Type B pancreatic cell (in vitro differentiated cells): ENCODE results near the gene GRK5. TPM values are rescaled to one million over a fixed set of nuclear protein-coding genes. Genes with fewer than 3 reads are reported as not detected.

Experiments used
- DNase-seq: peaks from one replicate; pipeline ENCODE4 v3.0.0; 2021; ENCODE audit warnings: mixed read lengths; ENCODE audit not compliant: unreplicated experiment; ENCODE audit errors: extremely low spot score
- H3K27ac Mint-ChIP-seq: 2 replicates; pipeline ENCODE4 v1.8.0; 2021; ENCODE audit warnings: mild to moderate bottlenecking, mixed read lengths
- H3K27me3 Mint-ChIP-seq: 2 replicates; pipeline ENCODE4 v1.8.0; 2021; ENCODE audit warnings: mixed read lengths
- H3K36me3 Mint-ChIP-seq: 2 replicates; pipeline ENCODE4 v1.8.0; 2021; ENCODE audit warnings: mixed read lengths
- H3K4me1 Mint-ChIP-seq: one replicate; pipeline ENCODE4 v1.8.0; 2021; ENCODE audit warnings: mixed read lengths; ENCODE audit not compliant: unreplicated experiment
- H3K4me3 Mint-ChIP-seq: 2 replicates; pipeline ENCODE4 v1.8.0; 2021; ENCODE audit warnings: mild to moderate bottlenecking, mixed read lengths
- H3K9me3 Mint-ChIP-seq: 2 replicates; pipeline ENCODE4 v1.8.0; 2021; ENCODE audit warnings: mixed read lengths
- total RNA-seq: library from RNA; stranded (reverse); gene quantifications from 2 replicates; pipeline ENCODE4 v1.2.1, GENCODE V29; 2021; ENCODE audit warnings: low replicate concordance
- TF ChIP-seq, protein P1 (sequence below): fragments of 200-600 bp; sonication (generic); conservative IDR thresholded peaks from 2 replicates; pipeline ENCODE4 v1.5.0; 2021; ENCODE audit warnings: antibody characterized with exemption, mild to moderate bottlenecking

The GRK5 gene
- total RNA-seq, 1 donor from 2014 or later, result 24.8 TPM

DNA sequence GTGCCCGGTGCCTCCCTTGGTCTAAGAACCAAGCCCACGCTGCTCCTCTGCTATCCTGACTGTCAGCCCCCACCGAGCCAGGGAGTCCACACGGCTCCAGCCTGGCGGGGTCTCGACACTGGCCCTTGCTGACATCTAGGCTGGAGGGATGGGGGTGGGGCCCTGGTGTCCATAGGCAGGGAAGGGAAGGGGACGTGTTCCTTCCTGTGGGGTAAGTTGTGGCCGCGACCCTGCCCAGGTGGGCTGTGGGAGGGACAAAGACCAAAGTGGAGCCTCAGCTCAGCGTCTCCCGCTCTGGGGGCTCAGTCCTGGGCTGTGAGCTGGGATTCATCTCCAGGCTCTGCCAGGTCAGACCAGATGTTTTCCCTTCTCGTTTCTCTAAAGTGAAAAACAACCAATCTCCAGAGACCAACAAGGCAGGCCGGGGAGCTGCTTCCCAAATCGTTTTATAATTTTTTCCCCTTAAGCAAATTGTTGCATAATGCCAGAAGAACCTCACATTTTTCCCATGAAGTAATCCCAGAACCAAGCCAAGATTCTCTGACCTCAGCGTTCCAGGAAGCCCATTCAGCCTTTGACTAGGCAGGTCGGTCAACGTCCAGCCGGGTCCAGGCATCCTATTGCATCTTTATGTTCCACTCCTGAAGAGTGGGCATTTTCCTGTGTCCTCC, 233.9 kb downstream of the GRK5 start:
- TF ChIP-seq, protein P1, sequence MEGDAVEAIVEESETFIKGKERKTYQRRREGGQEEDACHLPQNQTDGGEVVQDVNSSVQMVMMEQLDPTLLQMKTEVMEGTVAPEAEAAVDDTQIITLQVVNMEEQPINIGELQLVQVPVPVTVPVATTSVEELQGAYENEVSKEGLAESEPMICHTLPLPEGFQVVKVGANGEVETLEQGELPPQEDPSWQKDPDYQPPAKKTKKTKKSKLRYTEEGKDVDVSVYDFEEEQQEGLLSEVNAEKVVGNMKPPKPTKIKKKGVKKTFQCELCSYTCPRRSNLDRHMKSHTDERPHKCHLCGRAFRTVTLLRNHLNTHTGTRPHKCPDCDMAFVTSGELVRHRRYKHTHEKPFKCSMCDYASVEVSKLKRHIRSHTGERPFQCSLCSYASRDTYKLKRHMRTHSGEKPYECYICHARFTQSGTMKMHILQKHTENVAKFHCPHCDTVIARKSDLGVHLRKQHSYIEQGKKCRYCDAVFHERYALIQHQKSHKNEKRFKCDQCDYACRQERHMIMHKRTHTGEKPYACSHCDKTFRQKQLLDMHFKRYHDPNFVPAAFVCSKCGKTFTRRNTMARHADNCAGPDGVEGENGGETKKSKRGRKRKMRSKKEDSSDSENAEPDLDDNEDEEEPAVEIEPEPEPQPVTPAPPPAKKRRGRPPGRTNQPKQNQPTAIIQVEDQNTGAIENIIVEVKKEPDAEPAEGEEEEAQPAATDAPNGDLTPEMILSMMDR, result no peak
- H3K27me3 Mint-ChIP-seq, result no peaks in the 10 kb centered on the region
- H3K36me3 Mint-ChIP-seq, result peaks cover 8% of the 10 kb centered on the region
- peaks cover 17% of the 10 kb centered on the region for H3K4me1 Mint-ChIP-seq
- no peak overlapping the region for H3K27ac Mint-ChIP-seq
- H3K9me3 Mint-ChIP-seq, result no peaks in the 10 kb centered on the region
- H3K4me3 Mint-ChIP-seq, result no peak overlapping the region
- no peak for DNase-seq

DNA sequence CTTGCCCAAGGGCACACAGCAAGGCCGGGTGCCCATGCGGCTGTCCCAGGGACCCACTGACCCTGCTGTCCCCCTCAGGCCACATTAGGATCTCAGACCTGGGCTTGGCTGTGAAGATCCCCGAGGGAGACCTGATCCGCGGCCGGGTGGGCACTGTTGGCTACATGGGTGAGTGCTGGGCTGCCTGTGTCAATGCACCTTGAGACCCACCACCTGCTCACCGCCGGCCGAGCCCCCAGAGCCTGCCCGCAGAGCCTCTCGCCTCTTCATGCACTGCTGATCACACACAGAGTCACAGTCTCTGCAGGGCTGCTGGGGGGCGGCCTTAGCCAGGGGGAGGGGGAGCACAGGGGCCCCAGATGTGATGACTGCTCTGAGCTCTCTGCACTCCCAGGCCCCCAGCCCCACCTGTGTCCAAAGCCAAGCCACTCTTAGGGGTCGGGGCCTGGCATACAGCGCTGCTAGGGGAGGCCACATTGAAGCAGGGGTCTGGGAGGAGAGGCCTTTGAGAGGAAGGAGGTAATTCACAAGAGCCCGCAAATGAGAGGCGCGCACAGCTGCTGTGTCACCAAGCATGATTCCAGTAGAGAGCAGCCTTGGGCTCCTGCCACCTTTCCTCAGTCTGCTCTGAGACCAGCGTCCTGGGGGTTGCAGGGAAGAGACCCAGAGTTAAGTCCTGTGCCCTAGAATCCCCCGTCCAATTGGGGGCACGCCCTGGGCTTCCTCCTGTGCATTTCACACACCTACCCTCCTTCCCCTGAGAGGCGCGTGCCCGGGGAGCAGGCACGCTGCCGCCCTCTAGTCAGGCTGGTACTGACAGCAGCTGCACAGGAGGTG, 234.8 kb downstream of the GRK5 start:
- no peak overlapping the region for H3K27ac Mint-ChIP-seq
- TF ChIP-seq, protein P1, result no peak
- peaks cover 18% of the 10 kb centered on the region for H3K4me1 Mint-ChIP-seq
- H3K27me3 Mint-ChIP-seq, result no peaks in the 10 kb centered on the region
- no peak overlapping the region for H3K4me3 Mint-ChIP-seq
- H3K9me3 Mint-ChIP-seq, result no peaks in the 10 kb centered on the region
- H3K36me3 Mint-ChIP-seq, result peaks cover 8% of the 10 kb centered on the region
- no peak for DNase-seq

DNA sequence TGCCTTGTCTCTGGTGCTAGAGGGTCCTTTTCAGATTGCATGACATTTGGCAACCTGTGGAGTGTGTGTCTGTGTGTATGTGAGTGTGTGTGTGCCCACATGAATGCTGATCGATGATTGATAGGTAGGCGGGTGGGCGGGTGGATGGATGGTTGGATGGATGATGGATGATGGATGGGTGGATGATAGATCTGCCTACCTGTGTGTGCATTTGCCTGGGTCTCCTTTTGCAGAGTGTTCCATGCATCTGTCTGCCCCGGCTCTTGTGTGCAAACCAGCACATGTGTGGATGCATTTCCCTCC, 235.3 kb downstream of the GRK5 start:
- no peak overlapping the region for H3K4me3 Mint-ChIP-seq
- no peak for DNase-seq
- no peak overlapping the region for H3K27ac Mint-ChIP-seq
- H3K4me1 Mint-ChIP-seq, result peaks cover 20% of the 10 kb centered on the region
- H3K27me3 Mint-ChIP-seq, result no peaks in the 10 kb centered on the region
- H3K9me3 Mint-ChIP-seq, result no peaks in the 10 kb centered on the region
- TF ChIP-seq, protein P1, result no peak
- H3K36me3 Mint-ChIP-seq, result peaks cover 8% of the 10 kb centered on the region

DNA sequence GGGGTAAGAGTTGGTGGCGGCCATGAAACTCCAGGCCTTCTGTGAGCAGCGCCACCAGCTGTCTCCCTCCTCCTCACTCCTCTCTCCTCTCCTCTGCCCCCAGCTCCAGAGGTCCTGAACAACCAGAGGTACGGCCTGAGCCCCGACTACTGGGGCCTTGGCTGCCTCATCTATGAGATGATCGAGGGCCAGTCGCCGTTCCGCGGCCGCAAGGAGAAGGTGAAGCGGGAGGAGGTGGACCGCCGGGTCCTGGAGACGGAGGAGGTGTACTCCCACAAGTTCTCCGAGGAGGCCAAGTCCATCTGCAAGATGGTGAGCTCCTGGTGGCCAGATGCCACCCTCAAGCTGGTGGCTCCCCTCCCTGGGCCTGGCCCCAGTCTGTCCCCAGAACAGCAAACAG, 236.1 kb downstream of the GRK5 start:
- Mint-ChIP-seq H3K27ac (no peak overlapping the region), H3K36me3 (peaks cover 3% of the 10 kb centered on the region), H3K4me3 (no peak overlapping the region), H3K9me3 (no peaks in the 10 kb centered on the region), H3K4me1 (peaks cover 20% of the 10 kb centered on the region), H3K27me3 (no peaks in the 10 kb centered on the region)
- TF ChIP-seq, protein P1, result no peak
- DNase-seq, result no peak

DNA sequence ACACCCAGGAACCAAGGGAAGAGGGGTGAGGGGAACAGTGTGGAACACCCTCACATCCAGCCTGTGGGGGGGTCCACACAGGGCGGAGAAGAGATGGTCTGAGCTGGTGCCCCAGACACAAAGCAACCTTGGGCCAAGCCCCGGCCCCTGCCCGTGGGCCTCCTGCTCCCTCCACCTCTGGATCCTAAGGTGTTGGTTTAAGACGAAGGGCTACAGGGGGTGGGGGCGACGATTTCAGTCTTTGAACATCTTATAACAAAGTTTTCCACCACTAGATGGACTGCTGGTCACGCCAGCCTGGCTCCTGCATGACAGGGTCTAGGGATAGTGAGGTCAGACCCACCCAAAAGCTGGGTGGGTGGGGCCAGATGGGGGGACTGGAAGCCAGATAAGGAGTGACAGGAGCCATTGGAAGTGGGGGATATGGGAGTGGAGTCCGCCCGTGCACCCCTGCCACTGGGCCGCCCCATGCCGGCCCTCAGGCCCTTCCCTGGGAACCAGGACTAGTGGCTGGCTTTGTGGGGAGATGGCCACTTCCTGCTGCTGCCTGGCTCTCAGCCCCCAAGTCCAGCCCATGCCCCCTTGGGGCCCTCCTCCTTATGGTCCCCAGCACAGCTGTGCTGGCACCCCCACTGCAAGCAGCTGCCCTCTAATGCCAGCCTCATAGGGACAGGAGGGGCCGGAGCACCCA, 236.7 kb downstream of the GRK5 start:
- H3K36me3 Mint-ChIP-seq, result peaks cover 3% of the 10 kb centered on the region
- no peaks in the 10 kb centered on the region for H3K9me3 Mint-ChIP-seq
- DNase-seq, result no peak
- H3K4me3 Mint-ChIP-seq, result no peak overlapping the region
- no peak overlapping the region for H3K27ac Mint-ChIP-seq
- H3K27me3 Mint-ChIP-seq, result no peaks in the 10 kb centered on the region
- peaks cover 20% of the 10 kb centered on the region for H3K4me1 Mint-ChIP-seq
- TF ChIP-seq, protein P1, result no peak
